Activated naive CD8-positive, alpha-beta T cell treated with anti-CD3 and anti-CD28 coated beads, Interleukin-2, amount 50 U/mL, for 24 hours (primary cell): Measurements from ENCODE around the gene EREG.
A peak's percentile ranks its signal among the peaks of the same experiment; 100 is the strongest.

Source experiments
- ATAC-seq: fragments of 150-1000 bp; cut with Tn5 transposase; one replicate; pipeline ENCODE4 v1.10.0; 2021
- DNase-seq: peaks from one replicate; pipeline ENCODE4 v3.0.0; 2021
- H3K27ac Mint-ChIP-seq: one replicate; pipeline ENCODE4 v1.8.0; 2021; ENCODE audit warnings: mild to moderate bottlenecking, mixed read lengths
- H3K27me3 Mint-ChIP-seq: one replicate; pipeline ENCODE4 v1.8.0; 2021; ENCODE audit warnings: mixed read lengths
- H3K36me3 Mint-ChIP-seq: one replicate; pipeline ENCODE4 v1.8.0; 2021; ENCODE audit warnings: low read depth, mixed read lengths
- H3K4me1 Mint-ChIP-seq: one replicate; pipeline ENCODE4 v1.8.0; 2021; ENCODE audit warnings: mixed read lengths
- H3K4me3 Mint-ChIP-seq: one replicate; pipeline ENCODE4 v1.8.0; 2021; ENCODE audit warnings: mild to moderate bottlenecking, moderate library complexity, mixed read lengths
- H3K9me3 Mint-ChIP-seq: one replicate; pipeline ENCODE4 v1.8.0; 2021; ENCODE audit warnings: mixed read lengths

Gene EREG

GRCh38 chr4:74414149-74414809, 49.3 kb downstream of the EREG start:
- ATAC-seq (no peak), DNase-seq (no peak)
- Mint-ChIP-seq H3K4me1 (no peaks in the 10 kb centered on the region), H3K4me3 (no peak overlapping the region), H3K9me3 (no peaks in the 10 kb centered on the region), H3K27ac (no peak overlapping the region), H3K27me3 (peaks cover 8% of the 10 kb centered on the region), H3K36me3 (no peaks in the 10 kb centered on the region)

- no peaks in the 10 kb centered on the region for H3K4me1 Mint-ChIP-seq
- H3K36me3 Mint-ChIP-seq: no peaks in the 10 kb centered on the region
- H3K27ac Mint-ChIP-seq: no peak overlapping the region
- DNase-seq (no peak), ATAC-seq (no peak)
- no peaks in the 10 kb centered on the region for H3K9me3 Mint-ChIP-seq
- no peak overlapping the region for H3K4me3 Mint-ChIP-seq
- peaks cover 8% of the 10 kb centered on the region for H3K27me3 Mint-ChIP-seq
These were observed 50.8 kb downstream of the EREG start for GRCh38 chr4:74415602-74416300.

- no peaks in the 10 kb centered on the region for H3K4me1 Mint-ChIP-seq
These were observed 53.2 kb downstream of the EREG start for GRCh38 chr4:74418063-74418670.

GRCh38 chr4:74420863-74421262, 55.9 kb downstream of the EREG start:
- H3K36me3 Mint-ChIP-seq: no peaks in the 10 kb centered on the region
- peaks cover 6% of the 10 kb centered on the region for H3K27me3 Mint-ChIP-seq
- H3K27ac Mint-ChIP-seq: no peak overlapping the region
- no peaks in the 10 kb centered on the region for H3K9me3 Mint-ChIP-seq
- H3K4me3 Mint-ChIP-seq: no peak overlapping the region
- DNase-seq (no peak), ATAC-seq (no peak)
- H3K4me1 Mint-ChIP-seq: no peaks in the 10 kb centered on the region

More at GRCh38 chr4:74418063-74418670, 53.2 kb downstream of the EREG start:
- peaks cover 8% of the 10 kb centered on the region for H3K27me3 Mint-ChIP-seq
- DNase-seq (no peak), ATAC-seq (no peak)
- no peaks in the 10 kb centered on the region for H3K36me3 Mint-ChIP-seq
- H3K4me3 Mint-ChIP-seq: no peak overlapping the region
- H3K27ac Mint-ChIP-seq: no peak overlapping the region
- H3K9me3 Mint-ChIP-seq: no peaks in the 10 kb centered on the region

DNA sequence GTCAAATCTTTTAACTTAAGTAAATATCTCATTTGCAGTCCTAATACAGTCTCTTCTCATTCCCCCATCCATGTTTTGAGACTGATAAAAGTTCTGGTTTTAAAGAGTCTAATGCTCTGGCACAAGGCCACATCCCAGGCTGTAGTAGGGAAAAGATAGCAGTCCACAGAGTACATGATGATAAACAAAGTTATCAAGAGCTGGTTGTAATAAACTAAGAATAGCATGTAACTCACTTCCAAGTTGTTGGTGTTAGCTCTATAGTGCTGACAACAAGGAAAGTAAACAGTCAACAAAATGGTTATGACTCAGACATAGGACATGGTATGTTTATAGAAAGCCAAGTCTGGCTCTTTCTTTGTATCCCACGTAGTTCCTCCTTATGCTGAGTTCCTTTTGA, 58.2 kb downstream of the EREG start:
- DNase-seq: no peak

GRCh38 chr4:74424111-74424510, 59.2 kb downstream of the EREG start:
- Mint-ChIP-seq H3K36me3 (no peaks in the 10 kb centered on the region), H3K4me1 (no peaks in the 10 kb centered on the region), H3K4me3 (no peak overlapping the region), H3K27ac (no peak overlapping the region), H3K9me3 (no peaks in the 10 kb centered on the region), H3K27me3 (no peaks in the 10 kb centered on the region)
- ATAC-seq (no peak), DNase-seq (no peak)

More for the DNA sequence above, 58.2 kb downstream of the EREG start:
- Mint-ChIP-seq H3K9me3 (no peaks in the 10 kb centered on the region), H3K4me1 (no peaks in the 10 kb centered on the region), H3K36me3 (no peaks in the 10 kb centered on the region), H3K27me3 (peaks cover 2% of the 10 kb centered on the region), H3K4me3 (no peak overlapping the region), H3K27ac (no peak overlapping the region)
- no peak for ATAC-seq

- no peaks in the 10 kb centered on the region for H3K36me3 Mint-ChIP-seq
- no peaks in the 10 kb centered on the region for H3K27me3 Mint-ChIP-seq
- peaks cover under 1% of the 10 kb centered on the region for H3K4me1 Mint-ChIP-seq
- no peaks in the 10 kb centered on the region for H3K9me3 Mint-ChIP-seq
- H3K27ac Mint-ChIP-seq: no peak overlapping the region
- no peak overlapping the region for H3K4me3 Mint-ChIP-seq
- DNase-seq (no peak), ATAC-seq (peak; percentile 20)
These were observed 61.2 kb downstream of the EREG start for GRCh38 chr4:74426101-74426500.

GRCh38 chr4:74428276-74428675, 63.3 kb downstream of the EREG start:
- Mint-ChIP-seq H3K9me3 (no peaks in the 10 kb centered on the region), H3K36me3 (no peaks in the 10 kb centered on the region), H3K4me1 (peaks cover 1% of the 10 kb centered on the region), H3K4me3 (no peak overlapping the region), H3K27ac (no peak overlapping the region), H3K27me3 (no peaks in the 10 kb centered on the region)
- DNase-seq (no peak), ATAC-seq (no peak)

DNA sequence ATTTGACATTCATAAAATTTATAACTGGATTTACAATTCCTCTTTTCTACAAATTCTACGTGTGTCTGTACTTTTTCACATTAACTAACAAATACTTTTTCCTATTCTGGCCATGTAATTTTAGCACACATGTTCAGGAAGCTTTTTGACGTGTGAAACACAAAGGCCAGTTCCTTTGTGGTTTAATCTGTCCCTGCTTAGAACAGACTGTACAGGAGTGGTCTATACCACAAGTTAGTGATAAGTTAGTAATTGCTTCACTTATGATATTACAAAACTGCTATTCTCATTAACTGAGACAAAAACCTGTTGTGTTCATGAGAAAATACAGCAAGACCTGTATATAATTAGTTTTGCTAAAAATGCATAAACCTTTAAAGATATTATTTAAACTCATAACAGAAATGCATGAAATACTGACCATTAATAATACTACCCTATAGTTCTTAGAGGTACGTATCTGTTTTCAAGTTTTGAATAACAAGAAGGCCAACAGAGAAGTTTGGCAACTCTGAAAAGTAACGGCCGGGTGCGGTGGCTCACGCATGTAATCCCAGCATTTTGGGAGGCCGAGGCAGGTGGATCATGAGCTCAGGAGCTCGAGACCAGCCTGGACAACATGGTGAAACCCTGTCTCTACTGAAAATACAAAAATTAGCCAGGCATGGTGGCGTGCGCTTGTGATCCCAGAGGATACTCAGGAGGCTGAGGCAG, 66.3 kb downstream of the EREG start:
- H3K27ac Mint-ChIP-seq: no peak overlapping the region
- peaks cover 1% of the 10 kb centered on the region for H3K4me1 Mint-ChIP-seq
- H3K9me3 Mint-ChIP-seq: no peaks in the 10 kb centered on the region
- no peaks in the 10 kb centered on the region for H3K27me3 Mint-ChIP-seq
- ATAC-seq (no peak), DNase-seq (no peak)
- H3K4me3 Mint-ChIP-seq: no peak overlapping the region
- H3K36me3 Mint-ChIP-seq: no peaks in the 10 kb centered on the region

DNA sequence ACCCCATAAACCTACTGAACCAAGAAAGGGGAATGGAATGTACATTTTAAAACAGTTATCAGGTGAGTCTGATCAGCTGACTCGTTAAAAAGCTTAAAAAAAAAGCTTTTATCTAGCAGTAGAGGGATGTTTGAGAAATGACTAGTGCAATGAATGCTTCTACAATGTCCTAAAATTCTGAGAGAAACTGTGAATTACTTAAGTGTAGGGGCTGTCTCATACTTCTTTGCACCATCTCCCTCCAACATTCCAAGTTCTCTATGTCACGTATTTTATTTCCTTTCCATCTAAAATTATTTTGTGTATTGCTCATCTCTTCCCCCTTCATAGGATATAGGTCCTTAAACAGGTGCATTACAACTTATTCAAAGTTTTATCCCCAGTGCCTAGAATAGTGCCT, 68.1 kb downstream of the EREG start:
- no peaks in the 10 kb centered on the region for H3K27me3 Mint-ChIP-seq
- ATAC-seq (no peak), DNase-seq (no peak)
- no peaks in the 10 kb centered on the region for H3K36me3 Mint-ChIP-seq
- H3K9me3 Mint-ChIP-seq: no peaks in the 10 kb centered on the region
- peaks cover 1% of the 10 kb centered on the region for H3K4me1 Mint-ChIP-seq
- H3K4me3 Mint-ChIP-seq: no peak overlapping the region
- no peak overlapping the region for H3K27ac Mint-ChIP-seq

DNA sequence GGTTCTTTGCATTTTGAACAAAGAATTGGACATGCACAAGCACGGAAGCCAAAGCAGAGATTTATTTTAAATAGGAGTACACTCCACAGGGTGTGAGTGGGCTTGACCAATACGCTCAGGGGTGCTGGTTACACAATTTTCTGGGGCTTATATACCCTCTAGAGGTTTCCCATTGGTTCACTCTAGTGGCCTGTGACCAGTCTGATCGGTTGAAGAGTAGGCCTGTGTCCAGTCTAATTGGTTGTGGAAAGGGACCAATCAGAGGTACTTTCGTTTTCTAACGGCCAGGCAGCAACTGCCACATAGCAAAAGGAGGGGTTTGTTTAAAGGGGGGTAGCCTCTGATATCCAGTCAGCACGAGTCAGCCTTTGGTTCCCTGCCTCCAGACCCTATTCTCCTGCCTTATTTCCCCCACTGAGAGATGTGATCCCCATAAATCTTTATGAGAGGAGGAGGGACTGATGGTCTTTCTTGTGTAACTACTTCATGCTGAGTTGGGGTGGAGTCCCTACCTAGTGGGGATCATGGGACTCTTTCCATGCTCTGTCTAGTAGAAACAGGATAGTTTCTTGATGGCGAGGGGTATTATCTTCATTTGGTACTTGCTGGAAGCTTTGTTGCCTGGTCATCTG, 68.7 kb downstream of the EREG start:
- DNase-seq: no peak
- H3K27me3 Mint-ChIP-seq: no peaks in the 10 kb centered on the region
- H3K9me3 Mint-ChIP-seq: no peaks in the 10 kb centered on the region
- ATAC-seq: no peak
- no peak overlapping the region for H3K4me3 Mint-ChIP-seq
- H3K36me3 Mint-ChIP-seq: no peaks in the 10 kb centered on the region
- H3K27ac Mint-ChIP-seq: no peak overlapping the region
- peaks cover 1% of the 10 kb centered on the region for H3K4me1 Mint-ChIP-seq

GRCh38 chr4:74435296-74435695, 70.4 kb downstream of the EREG start:
- H3K27me3 Mint-ChIP-seq: no peaks in the 10 kb centered on the region
- no peak overlapping the region for H3K4me3 Mint-ChIP-seq
- no peak overlapping the region for H3K27ac Mint-ChIP-seq
- peaks cover 3% of the 10 kb centered on the region for H3K9me3 Mint-ChIP-seq
- no peak for ATAC-seq
- H3K36me3 Mint-ChIP-seq: no peaks in the 10 kb centered on the region
- no peak for DNase-seq
- H3K4me1 Mint-ChIP-seq: peaks cover 1% of the 10 kb centered on the region

GRCh38 chr4:74437866-74438265, 72.9 kb downstream of the EREG start:
- no peak overlapping the region for H3K27ac Mint-ChIP-seq
- H3K36me3 Mint-ChIP-seq: no peaks in the 10 kb centered on the region
- DNase-seq (no peak), ATAC-seq (no peak)
- no peak overlapping the region for H3K4me3 Mint-ChIP-seq
- H3K4me1 Mint-ChIP-seq: no peaks in the 10 kb centered on the region
- no peaks in the 10 kb centered on the region for H3K27me3 Mint-ChIP-seq
- H3K9me3 Mint-ChIP-seq: peaks cover 3% of the 10 kb centered on the region
